ENCODE results near the gene ZBP1.

The ZBP1 gene

GRCh38 chr20:57568088-57568896 is 51.9 kb downstream of the ZBP1 start:
- DNase-seq = no peak

GRCh38 chr20:57567471-57568079 is 52.7 kb downstream of the ZBP1 start:
- DNase-seq = no peak

GRCh38 chr20:57566803-57567459 is 53.3 kb downstream of the ZBP1 start:
- no peak for DNase-seq

GRCh38 chr20:57566399-57566798 is 53.8 kb downstream of the ZBP1 start:
- DNase-seq = no peak

GRCh38 chr20:57564951-57565642 is 55.1 kb downstream of the ZBP1 start:
- no peak for DNase-seq

GRCh38 chr20:57564180-57564802 is 55.9 kb downstream of the ZBP1 start:
- DNase-seq = no peak

GRCh38 chr20:57563522-57563921 is 56.7 kb downstream of the ZBP1 start:
- DNase-seq = no peak

- DNase-seq = no peak
Observed at GRCh38 chr20:57562541-57563465, 57.4 kb downstream of the ZBP1 start.

GRCh38 chr20:57561356-57562279 is 58.6 kb downstream of the ZBP1 start:
- no peak for DNase-seq

- no peak for DNase-seq
Observed at GRCh38 chr20:57560554-57561355, 59.5 kb downstream of the ZBP1 start, which contains the start of gene PCK1. Gene PCK1, plus strand, starts transcription at chr20:57561110. Its CDS starts 302 bp downstream, at chr20:57561412.

GRCh38 chr20:57559658-57560553 is 60.3 kb downstream of the ZBP1 start:
- no peak for DNase-seq

- DNase-seq = no peak
Observed at GRCh38 chr20:57559289-57559634, 61.0 kb downstream of the ZBP1 start.

- DNase-seq = no peak
Observed at GRCh38 chr20:57558614-57559288, 61.5 kb downstream of the ZBP1 start.

GRCh38 chr20:57557926-57558613 is 62.2 kb downstream of the ZBP1 start:
- DNase-seq = no peak

- no peak for DNase-seq
Observed at GRCh38 chr20:57556980-57557274, 63.3 kb downstream of the ZBP1 start.

GRCh38 chr20:57555457-57556184 is 64.6 kb downstream of the ZBP1 start:
- DNase-seq = no peak
